ENCODE measurements around the gene EFNB2. TPM values are rescaled to one million over a fixed set of nuclear protein-coding genes. Genes with fewer than 3 reads are reported as not detected.

Gene EFNB2
- total and polyA plus RNA-seq, 2 of the 13 experiments (the other 11 are each of a cell fraction or from before 2014, with no cell fraction given), result 0.11 to 0.20 TPM

DNA sequence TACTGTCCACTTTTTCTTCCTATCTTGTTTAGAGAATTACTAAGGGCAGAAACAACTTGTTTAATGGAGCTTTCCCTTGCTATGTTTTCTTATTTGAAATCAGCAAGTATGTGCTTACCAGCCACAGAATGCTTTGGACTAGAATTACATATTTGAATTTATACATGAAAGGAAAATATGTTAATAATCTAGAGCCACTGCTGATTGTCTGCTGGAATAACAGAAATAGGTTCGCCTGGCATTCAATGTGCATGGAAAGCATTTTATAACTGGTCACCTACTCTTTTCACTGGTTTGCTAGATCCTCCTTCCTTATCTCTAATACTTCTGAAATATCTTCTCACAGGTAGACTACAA lies 8.0 kb downstream of the EFNB2 start:
- in situ Hi-C loops (cut with HindIII; ENCODE audit: extremely low pct_ligation_motif_present, low pct_unique_long_range_greater_than_20kb), result loop anchor here (25.0 kb wide), 2 partner anchors 1115 to 1965 kb away; no protein-coding TSS in a partner anchor
- no TSS peak for BruUV-seq (replicated peaks)
- 5% methylated on average over 1 of the region's 1 CpG for WGBS (ENCODE audit: low lambda C conversion rate)
- ChIA-PET POLR2A (no interaction called here), CTCF (ENCODE audit: low intra/inter-chr PET ratio, low total read pairs) (no interaction called here)
- Histone ChIP-seq H3K36me3 (replicated peaks in 1 of 2; ENCODE audit: control insufficient read depth in 1 of 2, insufficient read depth in 2 of 2, low read length in 2 of 2) (no peaks in the 10 kb centered on the region), H3K4me1 (ENCODE audit: insufficient read depth, low read length) (no peaks in the 10 kb centered on the region), H3K9me3 (ENCODE audit: low read length) (no peaks in the 10 kb centered on the region), H3K4me2 (ENCODE audit: low read depth, low read length) (no peak overlapping the region), H3K27ac (ENCODE audit: extremely low read length, insufficient read depth, low read length) (no peak overlapping the region), H3K4me3 (replicated peaks in 1 of 3; ENCODE audit: insufficient read depth in 1 of 3, low read depth in 2 of 3, low read length in 3 of 3) (no peak overlapping the region), H3K27me3 (ENCODE audit: control insufficient read depth in 1 of 2, insufficient read depth in 2 of 2, low read length in 2 of 2) (no peaks in the 10 kb centered on the region; a peak in 1 of 5 replicates), H2AFZ (ENCODE audit: low read length) (no peak overlapping the region), H3K79me2 (ENCODE audit: insufficient read depth, low read length) (no peaks in the 10 kb centered on the region), H4K20me1 (ENCODE audit: insufficient read depth, low read length) (no peaks in the 10 kb centered on the region), H3K9ac (ENCODE audit: insufficient read depth, low read depth, low read length) (no peak overlapping the region)
- no peak for FAIRE-seq
- intact Hi-C loops (cut with micrococcal nuclease; ENCODE audit: unreplicated experiment), result no loop called here
- TF ChIP-seq NR2F2 (IDR thresholded peaks at IDR 0.05; ENCODE audit: borderline replicate concordance, low read depth), result no peak
- TF ChIP-seq ZNF282 (IDR thresholded peaks at IDR 0.05; ENCODE audit: partially characterized antibody), result no peak
- no peak for TF ChIP-seq ERF (CRISPR knock-in tag; IDR thresholded peaks at IDR 0.05)
- TF ChIP-seq ZNF44 (CRISPR knock-in tag; IDR thresholded peaks at IDR 0.05), result no peak
- no peak for TF ChIP-seq CREM (IDR thresholded peaks at IDR 0.05)
- TF ChIP-seq CREM (CRISPR knock-in tag; IDR thresholded peaks at IDR 0.05), result no peak
- TF ChIP-seq TFE3 (CRISPR knock-in tag; IDR thresholded peaks at IDR 0.05), result no peak
- TF ChIP-seq ZKSCAN1 (IDR thresholded peaks at IDR 0.05; ENCODE audit: low read length), result no peak
- TF ChIP-seq ZNF343 (CRISPR knock-in tag; IDR thresholded peaks at IDR 0.05), result no peak
- no peak for ATAC-seq
- DNase-seq (ENCODE audit: low spot score), result no peak
